HG02759 (cell line): ENCODE data around the gene PYGO1.
"Not testable (repeated sequence)": the region's sequence is repeated elsewhere in the genome, so short reads cannot be mapped to it uniquely, and the experiment has no call there.

ENCODE experiments used
- ATAC-seq: cut with Tn5 transposase; IDR thresholded peaks from one replicate; pipeline ENCODE4 v1.9.1; 2021; ENCODE audit warnings: mild to moderate bottlenecking, moderate library complexity; ENCODE audit not compliant: unreplicated experiment

Gene PYGO1, protein sequence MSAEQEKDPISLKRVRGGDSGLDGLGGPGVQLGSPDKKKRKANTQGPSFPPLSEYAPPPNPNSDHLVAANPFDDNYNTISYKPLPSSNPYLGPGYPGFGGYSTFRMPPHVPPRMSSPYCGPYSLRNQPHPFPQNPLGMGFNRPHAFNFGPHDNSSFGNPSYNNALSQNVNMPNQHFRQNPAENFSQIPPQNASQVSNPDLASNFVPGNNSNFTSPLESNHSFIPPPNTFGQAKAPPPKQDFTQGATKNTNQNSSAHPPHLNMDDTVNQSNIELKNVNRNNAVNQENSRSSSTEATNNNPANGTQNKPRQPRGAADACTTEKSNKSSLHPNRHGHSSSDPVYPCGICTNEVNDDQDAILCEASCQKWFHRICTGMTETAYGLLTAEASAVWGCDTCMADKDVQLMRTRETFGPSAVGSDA

DNA sequence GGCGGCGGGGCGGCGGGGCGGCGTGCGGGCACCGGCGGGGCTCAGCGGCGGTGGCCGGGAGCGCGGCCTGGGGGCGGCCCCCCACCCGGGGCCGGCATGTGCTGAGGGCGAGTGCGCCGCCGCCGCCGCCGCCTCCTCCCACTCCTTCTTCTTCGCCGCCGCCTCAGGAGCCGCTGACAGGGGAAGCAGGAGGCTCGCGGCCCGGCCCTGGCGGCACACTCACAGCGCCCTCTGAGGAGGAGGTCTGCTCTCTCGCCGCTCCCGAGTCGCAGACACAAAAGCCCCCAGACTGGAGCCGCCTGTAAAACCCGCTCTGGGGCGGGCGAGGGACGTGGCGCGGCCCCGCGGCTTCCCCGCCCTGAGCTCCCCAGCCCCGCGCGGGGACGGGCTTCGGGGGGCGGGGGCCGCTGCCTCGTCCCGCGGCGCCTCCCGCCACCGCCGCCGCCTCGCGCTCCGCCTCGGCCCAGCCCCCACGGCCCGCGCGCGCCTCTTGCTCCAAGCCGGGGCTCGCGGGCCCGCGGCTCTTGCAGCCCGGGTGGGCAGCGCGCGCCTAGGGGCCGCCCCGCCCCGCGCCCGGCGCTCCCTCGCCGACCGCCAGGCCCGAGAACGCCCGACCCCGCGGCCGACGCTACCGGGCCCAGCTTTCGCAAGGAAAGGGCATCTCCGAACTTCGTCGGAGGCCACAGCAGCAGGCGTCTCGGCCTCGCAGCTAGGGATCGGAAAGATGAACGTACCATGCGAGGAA lies at the start of gene PYGO1:
PYGO1 (minus strand) TSS at position 276 of the 745 bp plus-strand sequence. CDS start 462 bp downstream, outside the sequence.
- ATAC-seq = peak; percentile 82

- no peak for ATAC-seq
Measured at GRCh38 chr15:55637086-55637485, 48.9 kb upstream of the PYGO1 start.

DNA sequence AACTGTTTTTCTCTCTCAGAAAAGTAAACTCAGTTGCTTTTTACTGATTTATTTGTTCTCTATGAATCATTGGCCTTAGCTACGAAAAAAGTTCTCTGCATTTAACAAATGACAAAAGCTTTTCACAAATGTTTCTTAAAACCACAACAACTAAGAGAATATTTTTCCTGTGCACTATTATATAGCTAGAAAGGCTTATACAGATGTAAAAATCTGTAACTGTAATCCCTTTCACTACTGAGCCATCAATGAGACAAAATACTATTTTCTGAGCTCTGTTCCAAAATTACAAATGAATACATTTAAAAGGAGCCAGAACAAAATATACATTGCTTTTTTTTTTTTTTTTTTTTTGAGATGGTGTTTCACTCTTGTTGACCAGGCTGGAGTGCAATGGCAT lies 45.6 kb upstream of the PYGO1 start:
- no peak for ATAC-seq

- ATAC-seq = no peak
Measured at GRCh38 chr15:55632434-55632833, 44.3 kb upstream of the PYGO1 start.

GRCh38 chr15:55630858-55631257 lies 42.7 kb upstream of the PYGO1 start:
- no peak for ATAC-seq

- no peak for ATAC-seq
Measured at GRCh38 chr15:55628369-55628730, 40.2 kb upstream of the PYGO1 start.

DNA sequence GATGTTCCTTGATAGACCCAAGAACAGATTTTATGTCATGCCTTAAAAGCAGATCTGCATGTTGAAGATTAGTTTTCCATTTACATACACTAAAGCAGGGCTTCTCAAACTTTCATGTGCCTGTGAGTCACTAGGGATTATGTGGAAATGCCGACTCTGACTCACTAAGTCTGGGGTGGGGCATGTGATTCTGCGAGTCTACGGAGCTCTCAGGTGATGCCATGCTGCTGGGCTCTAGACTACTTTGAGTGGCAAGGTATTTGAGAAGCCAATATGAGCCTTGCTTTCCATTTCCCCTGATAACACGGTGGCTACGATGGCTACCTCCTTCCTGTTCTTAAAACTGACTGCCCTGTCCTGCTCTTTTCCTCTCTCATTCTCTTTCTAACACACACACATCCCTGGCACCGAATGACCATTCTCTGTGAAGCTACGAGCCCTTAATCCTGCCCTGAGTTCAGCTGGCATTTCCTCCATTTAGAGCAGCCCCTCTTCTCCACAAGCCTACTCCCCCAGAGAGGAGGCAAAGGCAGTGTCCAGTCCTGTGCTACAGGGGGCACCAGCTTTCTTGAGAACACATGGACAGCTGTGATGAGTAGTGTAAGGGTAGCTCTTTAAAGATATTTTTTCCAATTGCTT lies 39.7 kb upstream of the PYGO1 start:
- no peak for ATAC-seq

- ATAC-seq = no peak
Measured at GRCh38 chr15:55619783-55620182, 31.6 kb upstream of the PYGO1 start.

GRCh38 chr15:55618387-55618786 lies 30.2 kb upstream of the PYGO1 start:
- no peak for ATAC-seq

DNA sequence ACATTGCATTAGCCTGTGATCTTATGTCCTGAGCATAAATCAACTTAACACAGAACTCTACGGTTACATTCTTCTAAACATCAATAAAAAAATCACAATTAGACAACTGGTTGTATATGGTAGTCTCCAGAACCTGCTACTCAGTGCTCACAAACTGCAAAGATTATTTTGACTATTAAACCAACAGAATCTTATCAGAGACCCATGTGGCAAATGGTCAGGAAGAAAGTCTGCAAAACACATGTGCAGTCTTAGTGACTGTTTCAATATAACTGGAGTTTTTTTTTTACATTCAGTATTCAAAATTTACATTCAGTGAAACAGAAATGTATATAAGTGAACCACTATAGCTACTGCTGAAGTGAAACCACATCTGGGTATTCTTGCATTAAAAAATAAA lies 27.3 kb upstream of the PYGO1 start:
- ATAC-seq = no peak

DNA sequence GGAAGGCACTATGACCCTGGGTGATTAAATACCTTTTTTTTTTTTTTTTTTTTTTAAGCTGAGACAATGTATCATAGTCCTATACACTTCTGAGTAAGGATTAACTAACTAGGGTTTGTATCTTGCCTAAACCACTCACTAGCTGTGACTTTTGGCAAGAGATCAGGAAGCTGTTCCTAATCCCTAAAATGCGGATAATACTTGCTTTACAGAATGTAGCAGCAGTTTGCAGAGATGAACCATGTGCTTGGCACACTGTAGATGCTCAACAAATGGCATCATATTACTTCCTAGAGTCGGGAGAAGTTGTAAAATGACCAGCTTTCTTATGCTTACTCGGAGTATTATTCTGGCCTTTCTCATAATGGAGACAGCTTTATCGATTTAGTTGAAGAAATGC lies 25.6 kb upstream of the PYGO1 start:
- no peak for ATAC-seq

DNA sequence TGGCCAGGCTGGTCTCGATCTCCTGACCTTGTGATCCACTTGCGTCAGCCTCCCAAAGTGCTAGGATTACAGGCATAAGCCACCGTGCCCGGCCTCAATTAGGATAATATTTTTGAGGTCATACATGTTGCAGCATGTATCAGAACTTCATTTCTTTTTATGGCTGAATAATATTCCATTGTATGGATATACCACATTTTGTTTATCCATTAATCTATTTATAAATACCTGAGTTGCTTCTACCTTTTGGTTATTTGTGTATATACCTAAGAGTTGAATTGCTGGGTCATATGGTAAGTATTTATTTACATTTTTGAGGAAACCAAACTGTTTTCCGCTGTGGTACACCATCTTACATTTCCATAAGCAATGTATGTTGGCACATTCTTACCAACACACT lies 18.1 kb upstream of the PYGO1 start:
- ATAC-seq = no peak

DNA sequence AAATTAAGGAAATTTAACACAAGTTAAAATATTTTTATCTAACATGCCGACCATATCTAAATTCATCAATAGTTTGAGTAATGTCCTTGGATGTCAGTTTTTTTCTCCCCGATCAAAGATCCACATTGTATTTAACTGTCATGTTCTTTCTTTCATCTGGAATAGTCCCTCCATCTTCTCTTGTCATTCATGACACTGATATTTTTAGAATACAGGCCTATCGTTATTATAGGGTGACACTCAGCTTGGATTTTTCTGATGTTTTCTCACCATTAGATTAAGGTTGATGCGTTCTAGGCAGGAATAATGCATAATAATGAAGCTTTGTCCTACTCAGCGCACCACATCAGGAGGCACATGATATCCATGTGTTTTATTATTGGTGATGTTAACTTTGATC lies 13.2 kb upstream of the PYGO1 start:
- ATAC-seq = no peak

GRCh38 chr15:55599439-55599838 lies 11.3 kb upstream of the PYGO1 start:
- no peak for ATAC-seq

GRCh38 chr15:55593019-55593418 lies 4.9 kb upstream of the PYGO1 start:
- not testable (repeated sequence) for ATAC-seq

GRCh38 chr15:55590788-55591187 lies 2.6 kb upstream of the PYGO1 start:
- no peak for ATAC-seq

DNA sequence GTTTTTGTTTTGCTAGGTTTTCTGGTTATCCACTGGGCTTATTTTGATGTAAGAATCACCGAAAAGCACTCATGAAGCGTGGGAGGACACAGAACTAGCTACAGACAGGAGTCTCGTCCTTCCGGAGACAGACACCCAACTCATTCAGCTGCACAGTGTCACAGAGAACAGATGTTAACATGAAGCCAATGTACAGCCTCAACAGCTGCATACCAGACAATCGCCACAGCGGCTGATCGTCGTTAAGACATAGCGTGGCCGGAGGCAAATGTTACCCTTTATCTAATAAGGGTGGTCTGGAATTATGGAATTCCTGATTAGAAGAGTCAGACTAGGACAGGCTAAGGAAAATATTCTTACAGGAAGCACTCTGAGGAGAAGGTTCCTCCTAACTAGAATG lies 1.1 kb upstream of the PYGO1 start:
- ATAC-seq = no peak

- ATAC-seq = no peak
Measured at GRCh38 chr15:55588815-55589115, 620 bp upstream of the PYGO1 start.

- ATAC-seq = peak; percentile 26
Measured at GRCh38 chr15:55587321-55588069, 650 bp downstream of the PYGO1 start.

DNA sequence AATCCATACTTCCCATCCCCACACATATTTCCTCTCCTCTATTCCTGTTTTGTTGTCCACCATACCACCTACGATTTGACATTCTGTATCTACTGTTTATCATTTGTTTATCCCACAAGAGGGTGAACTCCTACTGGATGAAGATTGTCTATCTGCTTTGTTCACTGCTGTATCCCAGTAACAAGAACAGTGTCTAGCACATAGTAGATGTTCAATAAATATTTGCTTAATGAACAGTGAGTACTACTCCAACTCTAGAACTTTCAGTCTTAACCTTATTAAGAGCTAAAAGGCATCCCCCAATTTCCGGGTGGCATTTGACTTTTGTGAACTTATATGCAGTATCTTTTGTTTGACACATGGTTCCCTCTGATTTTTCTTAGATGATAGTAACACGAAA lies 1.3 kb downstream of the PYGO1 start:
- ATAC-seq = no peak

DNA sequence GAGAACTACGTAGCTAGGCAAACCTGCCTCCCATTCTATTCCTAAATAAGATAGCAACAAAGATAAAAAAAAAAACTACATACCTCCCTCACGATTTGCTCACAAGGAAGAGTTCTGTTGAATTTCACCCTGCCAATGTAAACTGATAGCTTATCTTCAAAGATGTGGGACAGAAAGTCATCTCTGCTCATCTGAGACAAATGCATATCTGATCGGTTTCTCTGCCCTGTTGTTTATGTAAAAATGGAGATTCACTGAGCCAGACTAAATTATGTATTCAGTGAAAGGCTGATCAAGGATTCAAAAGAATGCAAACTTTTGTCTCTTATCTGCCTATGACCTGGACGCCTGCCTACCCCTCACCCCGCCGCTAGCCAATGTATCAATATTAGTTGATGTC lies 11.2 kb downstream of the PYGO1 start:
- no peak for ATAC-seq
